Measurements from ENCODE around the gene MAML3. TPM values are rescaled to one million over a fixed set of nuclear protein-coding genes. Genes with fewer than 3 reads are reported as not detected.

The MAML3 gene
- total RNA-seq, 1 donor from 2014 or later, result 2.7 TPM

- no peak overlapping the region for H3K4me3 ChIP-seq (ENCODE audit: low read depth, low read length)
- no peak for DNase-seq (ENCODE audit: low read depth)
- H3K27me3 ChIP-seq (ENCODE audit: control insufficient read depth, insufficient read depth, low read length), result no peaks in the 10 kb centered on the region
- H3K36me3 ChIP-seq (ENCODE audit: control insufficient read depth, insufficient read depth, low read length), result no peaks in the 10 kb centered on the region
- no peak for TF ChIP-seq CTCF (IDR thresholded peaks at IDR 0.05; ENCODE audit: insufficient read depth, low read length, poor library complexity, severe bottlenecking)
Observed at GRCh38 chr4:140061659-140062289, 92.2 kb downstream of the MAML3 start.

DNA sequence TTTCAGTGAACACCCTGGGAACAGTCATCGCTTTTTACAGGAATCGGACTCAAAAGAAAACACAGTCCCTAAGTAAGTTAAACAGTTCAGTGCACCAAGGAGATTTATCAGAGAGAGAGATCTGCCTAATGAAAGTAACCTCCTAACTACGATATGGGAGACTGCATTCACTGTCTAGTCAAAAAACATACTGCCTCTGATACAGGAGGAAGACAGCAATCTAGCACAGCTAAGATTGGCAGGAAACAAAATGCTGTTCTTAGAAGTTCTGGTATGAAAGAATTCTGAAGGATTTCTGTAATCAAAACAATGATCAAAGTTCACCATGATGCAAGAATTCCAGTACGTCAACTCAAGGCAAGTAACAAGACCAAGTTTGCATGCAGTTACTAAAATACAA, 92.8 kb downstream of the MAML3 start:
- no peak for DNase-seq (ENCODE audit: low read depth)
- TF ChIP-seq CTCF (IDR thresholded peaks at IDR 0.05; ENCODE audit: insufficient read depth, low read length, poor library complexity, severe bottlenecking), result no peak
- Histone ChIP-seq H3K4me3 (ENCODE audit: low read depth, low read length) (no peak overlapping the region), H3K36me3 (ENCODE audit: control insufficient read depth, insufficient read depth, low read length) (no peaks in the 10 kb centered on the region), H3K27me3 (ENCODE audit: control insufficient read depth, insufficient read depth, low read length) (no peaks in the 10 kb centered on the region)

DNA sequence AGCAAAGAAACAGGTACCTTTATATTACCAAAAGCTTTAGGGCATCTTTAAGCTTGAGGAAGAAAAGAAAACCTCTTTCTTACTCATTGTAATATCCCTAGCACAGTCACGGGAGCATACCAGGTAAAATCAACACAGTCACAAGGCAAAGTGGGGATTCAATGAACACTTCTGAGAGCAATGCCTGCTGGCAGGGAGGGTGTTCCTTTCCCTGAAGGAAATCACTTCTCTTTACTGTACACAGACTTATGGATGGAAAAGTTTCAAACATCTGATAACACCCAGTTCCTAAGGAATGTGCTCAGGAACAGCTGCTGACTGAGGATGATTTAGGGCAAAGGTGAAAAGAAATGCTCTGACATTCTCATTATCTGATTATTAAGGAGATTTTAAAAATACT, 94.8 kb downstream of the MAML3 start:
- TF ChIP-seq CTCF (IDR thresholded peaks at IDR 0.05; ENCODE audit: insufficient read depth, low read length, poor library complexity, severe bottlenecking), result no peak
- Histone ChIP-seq H3K36me3 (ENCODE audit: control insufficient read depth, insufficient read depth, low read length) (no peaks in the 10 kb centered on the region), H3K27me3 (ENCODE audit: control insufficient read depth, insufficient read depth, low read length) (no peaks in the 10 kb centered on the region), H3K4me3 (ENCODE audit: low read depth, low read length) (no peak overlapping the region)
- no peak for DNase-seq (ENCODE audit: low read depth)

- TF ChIP-seq CTCF (IDR thresholded peaks at IDR 0.05; ENCODE audit: insufficient read depth, low read length, poor library complexity, severe bottlenecking), result no peak
- H3K27me3 ChIP-seq (ENCODE audit: control insufficient read depth, insufficient read depth, low read length), result no peaks in the 10 kb centered on the region
- no peak for DNase-seq (ENCODE audit: low read depth)
- H3K36me3 ChIP-seq (ENCODE audit: control insufficient read depth, insufficient read depth, low read length), result no peaks in the 10 kb centered on the region
- H3K4me3 ChIP-seq (ENCODE audit: low read depth, low read length), result no peak overlapping the region
Observed at GRCh38 chr4:140057701-140058100, 96.3 kb downstream of the MAML3 start.

GRCh38 chr4:140056015-140056414, 98.0 kb downstream of the MAML3 start:
- Histone ChIP-seq H3K27me3 (ENCODE audit: control insufficient read depth, insufficient read depth, low read length) (no peaks in the 10 kb centered on the region), H3K4me3 (ENCODE audit: low read depth, low read length) (no peak overlapping the region), H3K36me3 (ENCODE audit: control insufficient read depth, insufficient read depth, low read length) (no peaks in the 10 kb centered on the region)
- no peak for TF ChIP-seq CTCF (IDR thresholded peaks at IDR 0.05; ENCODE audit: insufficient read depth, low read length, poor library complexity, severe bottlenecking)
- DNase-seq (ENCODE audit: low read depth), result no peak

DNA sequence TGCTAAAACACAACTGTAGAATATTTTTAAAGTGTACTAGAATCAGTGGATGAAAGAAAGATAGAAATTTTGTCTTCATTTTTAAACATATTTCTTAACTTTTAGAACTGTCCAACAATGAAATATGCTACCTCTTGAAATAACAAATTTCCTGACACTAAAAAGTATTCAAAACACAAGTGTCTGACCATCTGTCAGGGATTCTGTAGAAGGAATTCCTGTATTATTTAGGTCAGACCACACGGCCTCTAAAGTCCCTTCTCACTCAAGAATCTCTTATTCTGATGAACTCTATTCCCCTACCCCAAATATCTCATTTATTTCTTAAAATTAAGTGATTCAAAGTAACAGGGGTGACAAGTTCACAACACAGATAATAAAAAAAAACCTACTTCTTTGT, 99.1 kb downstream of the MAML3 start:
- H3K36me3 ChIP-seq (ENCODE audit: control insufficient read depth, insufficient read depth, low read length), result no peaks in the 10 kb centered on the region
- H3K4me3 ChIP-seq (ENCODE audit: low read depth, low read length), result no peak overlapping the region
- DNase-seq (ENCODE audit: low read depth), result no peak
- TF ChIP-seq CTCF (IDR thresholded peaks at IDR 0.05; ENCODE audit: insufficient read depth, low read length, poor library complexity, severe bottlenecking), result no peak
- H3K27me3 ChIP-seq (ENCODE audit: control insufficient read depth, insufficient read depth, low read length), result no peaks in the 10 kb centered on the region

Data from kidney epithelial cell (primary cell).